Testis (tissue), 3 donors: Measurements from ENCODE around the gene RSPRY1. TPM values are rescaled to one million over a fixed set of nuclear protein-coding genes. Genes with fewer than 3 reads are reported as not detected.

ENCODE experiments used
- DNase-seq: peaks from one replicate; pipeline ENCODE4 v3.0.0-alpha.2; 2019
- H3K27ac ChIP-seq, 2 donors: fragments of 200-600 bp; sonication (generic); one replicate each; pipeline ENCODE4 v1.5.1; 2019
- H3K27me3 ChIP-seq: fragments of 200-600 bp; sonication (generic); one replicate; pipeline ENCODE4 v1.5.1; 2019
- H3K36me3 ChIP-seq: fragments of 200-600 bp; sonication (generic); one replicate; pipeline ENCODE4 v1.5.1; 2017; ENCODE audit warnings: low read depth; ENCODE audit errors: missing control alignments
- H3K4me1 ChIP-seq: fragments of 200-600 bp; sonication (generic); one replicate; pipeline ENCODE4 v1.5.1; 2019
- H3K4me3 ChIP-seq, 2 donors: fragments of 200-600 bp; sonication (generic); one replicate each; pipeline ENCODE4 v1.5.1; 2017 to 2019
- H3K9me3 ChIP-seq: fragments of 200-600 bp; sonication (generic); one replicate; pipeline ENCODE4 v1.5.1; 2017
- POLR2A ChIP-seq: fragments of 450-650 bp; IDR thresholded peaks from one replicate; pipeline ENCODE4 v1.6.1; 2017; ENCODE audit warnings: antibody characterized with exemption, mild to moderate bottlenecking, moderate library complexity
- WGBS, 2 donors: methylation state at CpG; one replicate each; pipeline ENCODE4 v1.1.5; 2018; 5-methylcytosine and 5-hydroxymethylcytosine counted together
- intact Hi-C: fragments of 100-400 bp; cut with DNase I; formaldehyde crosslinking; loops from one replicate; pipeline ENCODE4 v1.15.1; 2023; ENCODE audit warnings: low total_unique reads
- polyA plus RNA-seq: library from polyadenylated mRNA; stranded (reverse); fragments of 350-450 nt; fragmentation: Illumina TruSeq; extraction: RNeasy Lipid Tissue Mini Kit (QIAGEN cat#74804); gene quantifications from one replicate; pipeline ENCODE4 v1.2.3, GENCODE V29; 2014; ENCODE audit warnings: low read depth, low replicate concordance; ENCODE audit not compliant: insufficient read depth
- total RNA-seq, 2 donors: library from RNA; depleted of rRNA; stranded (reverse); fragments of >200 nt; gene quantifications; one replicate each; pipeline ENCODE4 v1.2.3, GENCODE V29; 2016
- TF ChIP-seq, protein P1 (sequence below), 3 experiments: fragments of 450-650 bp in 2 of 3; fragments of 200-600 bp in 1 of 3; sonication (generic) in 1 of 3; IDR thresholded peaks; one replicate each; pipeline ENCODE4 v1.5.1; 2016 to 2019; ENCODE audit warnings: antibody characterized with exemption in 3 of 3, mild to moderate bottlenecking in 2 of 3, moderate library complexity in 1 of 3

RSPRY1 gene
- total and polyA plus RNA-seq, 3 donors from 2014 or later: 53.0 to 81.2 (median 73.3) TPM

DNA sequence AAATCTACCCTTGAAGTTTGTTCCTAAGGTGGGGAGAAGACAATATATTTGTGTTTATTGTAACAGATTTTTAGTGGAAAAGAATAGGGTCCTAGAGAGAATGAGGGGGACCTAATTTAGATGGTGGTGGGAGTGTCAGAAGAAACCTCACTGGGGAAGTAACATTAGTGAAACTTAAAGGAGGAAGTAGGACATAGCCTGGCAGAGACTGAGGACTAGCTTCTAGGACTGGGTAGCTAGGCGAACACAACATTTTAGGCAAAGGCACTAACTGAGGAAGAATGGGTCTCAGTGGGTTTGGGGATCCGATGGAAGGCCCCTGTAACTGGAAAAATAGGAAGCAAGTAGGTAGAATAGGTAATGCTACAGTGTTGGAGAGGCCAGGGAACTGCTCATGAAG is 54.7 kb downstream of the RSPRY1 start:
- Histone ChIP-seq H3K4me3 (no peak overlapping the region), H3K36me3 (no peaks in the 10 kb centered on the region), H3K4me1 (peaks cover under 1% of the 10 kb centered on the region), H3K27ac (peak overlapping the region; percentile 7 to 8), H3K9me3 (no peaks in the 10 kb centered on the region), H3K27me3 (no peaks in the 10 kb centered on the region)
- no peak for TF ChIP-seq POLR2A
- TF ChIP-seq, protein P1, sequence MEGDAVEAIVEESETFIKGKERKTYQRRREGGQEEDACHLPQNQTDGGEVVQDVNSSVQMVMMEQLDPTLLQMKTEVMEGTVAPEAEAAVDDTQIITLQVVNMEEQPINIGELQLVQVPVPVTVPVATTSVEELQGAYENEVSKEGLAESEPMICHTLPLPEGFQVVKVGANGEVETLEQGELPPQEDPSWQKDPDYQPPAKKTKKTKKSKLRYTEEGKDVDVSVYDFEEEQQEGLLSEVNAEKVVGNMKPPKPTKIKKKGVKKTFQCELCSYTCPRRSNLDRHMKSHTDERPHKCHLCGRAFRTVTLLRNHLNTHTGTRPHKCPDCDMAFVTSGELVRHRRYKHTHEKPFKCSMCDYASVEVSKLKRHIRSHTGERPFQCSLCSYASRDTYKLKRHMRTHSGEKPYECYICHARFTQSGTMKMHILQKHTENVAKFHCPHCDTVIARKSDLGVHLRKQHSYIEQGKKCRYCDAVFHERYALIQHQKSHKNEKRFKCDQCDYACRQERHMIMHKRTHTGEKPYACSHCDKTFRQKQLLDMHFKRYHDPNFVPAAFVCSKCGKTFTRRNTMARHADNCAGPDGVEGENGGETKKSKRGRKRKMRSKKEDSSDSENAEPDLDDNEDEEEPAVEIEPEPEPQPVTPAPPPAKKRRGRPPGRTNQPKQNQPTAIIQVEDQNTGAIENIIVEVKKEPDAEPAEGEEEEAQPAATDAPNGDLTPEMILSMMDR (IDR thresholded peaks at IDR 0.05): no peak
- 80 to 82% methylated on average over 2 of the region's 2 CpGs for WGBS, 2 donors
- DNase-seq: no peak
- intact Hi-C loops: no loop called here

DNA sequence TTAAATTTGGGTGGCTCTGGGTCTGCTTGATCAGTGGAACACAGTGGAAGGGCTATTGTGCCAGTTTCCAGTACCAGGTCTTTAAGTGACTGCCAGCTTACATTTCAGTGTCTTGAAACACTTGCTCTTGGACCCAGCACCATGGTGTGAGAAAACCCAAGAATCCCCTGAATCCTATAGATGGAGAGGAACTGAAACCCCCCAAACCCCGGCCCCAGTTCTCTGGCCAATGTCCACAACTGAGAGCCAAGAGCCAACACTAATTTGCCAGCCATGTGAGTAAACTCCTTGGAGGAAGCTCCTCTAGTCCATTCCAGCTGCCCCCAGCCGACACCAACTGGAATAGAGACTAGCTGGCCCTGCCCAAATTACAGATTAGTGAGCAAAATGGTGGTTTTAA is 56.5 kb downstream of the RSPRY1 start:
- TF ChIP-seq, protein P1 (IDR thresholded peaks at IDR 0.05): no peak
- TF ChIP-seq POLR2A: no peak
- peaks cover 11% of the 10 kb centered on the region for H3K4me1 ChIP-seq
- DNase-seq: no peak
- H3K4me3 ChIP-seq: no peak overlapping the region
- H3K27me3 ChIP-seq: no peaks in the 10 kb centered on the region
- intact Hi-C loops: no loop called here
- H3K36me3 ChIP-seq: no peaks in the 10 kb centered on the region
- no peak overlapping the region for H3K27ac ChIP-seq
- 73 to 77% methylated on average over 2 of the region's 2 CpGs for WGBS, 2 donors
- H3K9me3 ChIP-seq: no peaks in the 10 kb centered on the region

DNA sequence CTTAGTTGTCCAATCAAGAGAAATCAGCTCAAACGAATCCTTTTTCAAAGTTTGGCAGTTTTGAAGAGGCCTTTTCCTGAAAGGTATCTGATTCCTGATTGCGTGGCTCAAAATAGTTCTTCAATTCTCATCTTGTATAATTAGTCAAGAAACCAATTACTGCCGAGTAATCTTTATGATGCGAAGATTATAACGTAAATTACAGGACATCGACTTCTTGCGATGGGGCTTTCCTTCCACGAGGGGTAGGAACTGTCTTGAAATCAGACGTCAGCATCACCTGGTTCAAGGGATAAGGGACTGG is 58.3 kb downstream of the RSPRY1 start:
- Histone ChIP-seq H3K4me1 (peaks cover 11% of the 10 kb centered on the region), H3K27ac (peak overlapping the region; percentile 22 to 93), H3K36me3 (no peaks in the 10 kb centered on the region), H3K27me3 (no peaks in the 10 kb centered on the region), H3K4me3 (peak overlapping the region; percentile 80 to 96), H3K9me3 (no peaks in the 10 kb centered on the region)
- DNase-seq: no peak
- no peak for TF ChIP-seq POLR2A
- TF ChIP-seq, protein P1 (IDR thresholded peaks at IDR 0.05): no peak
- intact Hi-C loops: no loop called here
- WGBS, 2 donors: 4 to 6% methylated on average over 9 of the region's 9 CpGs

DNA sequence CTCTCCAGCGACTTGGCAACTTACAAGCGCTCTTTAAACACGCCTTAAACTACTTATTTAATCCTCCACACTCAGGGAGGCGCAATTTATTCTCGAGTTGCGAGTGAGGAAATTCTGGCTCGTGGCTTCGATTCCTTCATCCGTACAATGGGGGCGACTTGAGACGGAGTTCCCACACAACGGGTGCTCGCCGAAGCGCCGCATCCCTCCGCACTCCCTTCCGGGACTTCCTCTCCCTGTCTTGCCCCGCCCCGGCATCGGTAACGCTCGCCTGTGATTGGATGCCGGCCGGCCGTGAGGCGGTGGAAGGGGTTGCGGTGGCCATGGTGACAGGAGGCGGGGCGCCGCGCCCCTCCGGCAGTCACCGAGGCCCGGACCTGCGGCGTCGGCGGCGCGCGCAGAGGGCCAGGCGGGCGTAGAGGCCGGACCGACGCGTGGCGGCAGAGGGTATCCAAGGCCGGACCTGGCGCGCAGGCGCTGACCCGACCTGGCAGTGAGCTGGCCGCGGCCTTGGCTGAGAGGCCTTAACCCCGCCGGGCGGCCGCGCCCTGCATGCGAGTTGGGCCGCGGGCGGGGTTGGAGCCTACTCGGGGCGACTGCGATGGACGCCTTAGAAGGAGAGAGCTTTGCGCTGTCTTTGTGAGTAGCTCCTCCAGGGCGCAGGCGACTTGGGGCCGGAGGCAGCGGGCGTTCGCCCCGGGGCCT is 58.8 kb downstream of the RSPRY1 start, which contains the start of gene ARL2BP:
ARL2BP (plus strand) TSS at position 493 of the 705 bp plus-strand sequence; CDS start at position 602, 109 bp downstream.
- Histone ChIP-seq H3K9me3 (no peaks in the 10 kb centered on the region), H3K4me3 (peak within 1 kb of the TSS; percentile 80 to 96), H3K27me3 (no peaks in the 10 kb centered on the region), H3K4me1 (peaks cover 11% of the 10 kb centered on the region), H3K27ac (peak within 1 kb of the TSS; percentile 93 to 95), H3K36me3 (no peaks in the 10 kb centered on the region)
- DNase-seq: peak; percentile 99
- intact Hi-C loops: no loop called here
- TF ChIP-seq, protein P1 (IDR thresholded peaks at IDR 0.05): no peak
- peak; percentile 65 for TF ChIP-seq POLR2A
- WGBS, 2 donors: 0% methylated on average over 36 to 63 of the region's 77 CpGs
